ENCODE measurements around the gene RECQL5.

DNA sequence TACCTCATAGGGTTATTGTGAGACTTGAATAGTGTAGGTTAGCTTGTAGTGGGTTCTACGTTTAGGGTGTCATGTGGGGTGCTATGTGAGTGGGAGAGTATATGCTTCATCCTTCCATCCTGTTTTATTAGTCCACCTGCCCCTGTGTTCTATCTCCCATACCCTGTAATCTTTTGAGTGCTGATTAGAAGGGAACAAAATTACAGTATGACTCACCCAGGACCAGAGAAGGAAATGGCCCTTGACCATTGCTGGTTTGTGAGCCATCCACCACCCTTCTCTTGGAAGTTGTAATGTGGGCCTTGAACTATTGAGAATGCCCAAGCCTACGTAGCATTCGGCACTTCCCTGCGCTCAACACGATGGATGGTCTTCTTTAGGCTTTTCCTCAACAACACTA, 17.3 kb upstream of the RECQL5 start:
- TF ChIP-seq, protein P1, sequence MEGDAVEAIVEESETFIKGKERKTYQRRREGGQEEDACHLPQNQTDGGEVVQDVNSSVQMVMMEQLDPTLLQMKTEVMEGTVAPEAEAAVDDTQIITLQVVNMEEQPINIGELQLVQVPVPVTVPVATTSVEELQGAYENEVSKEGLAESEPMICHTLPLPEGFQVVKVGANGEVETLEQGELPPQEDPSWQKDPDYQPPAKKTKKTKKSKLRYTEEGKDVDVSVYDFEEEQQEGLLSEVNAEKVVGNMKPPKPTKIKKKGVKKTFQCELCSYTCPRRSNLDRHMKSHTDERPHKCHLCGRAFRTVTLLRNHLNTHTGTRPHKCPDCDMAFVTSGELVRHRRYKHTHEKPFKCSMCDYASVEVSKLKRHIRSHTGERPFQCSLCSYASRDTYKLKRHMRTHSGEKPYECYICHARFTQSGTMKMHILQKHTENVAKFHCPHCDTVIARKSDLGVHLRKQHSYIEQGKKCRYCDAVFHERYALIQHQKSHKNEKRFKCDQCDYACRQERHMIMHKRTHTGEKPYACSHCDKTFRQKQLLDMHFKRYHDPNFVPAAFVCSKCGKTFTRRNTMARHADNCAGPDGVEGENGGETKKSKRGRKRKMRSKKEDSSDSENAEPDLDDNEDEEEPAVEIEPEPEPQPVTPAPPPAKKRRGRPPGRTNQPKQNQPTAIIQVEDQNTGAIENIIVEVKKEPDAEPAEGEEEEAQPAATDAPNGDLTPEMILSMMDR (tag by site-specific recombination; IDR thresholded peaks at IDR 0.05), result no peak
- TF ChIP-seq ZSCAN30 (tag by site-specific recombination; IDR thresholded peaks at IDR 0.05), result no peak
- no peak for TF ChIP-seq ZNF510 (tag by site-specific recombination; IDR thresholded peaks at IDR 0.05; ENCODE audit: insufficient replicate concordance)
- TF ChIP-seq SCRT1 (tag by site-specific recombination; IDR thresholded peaks at IDR 0.05; ENCODE audit: borderline replicate concordance), result no peak
- no peak for TF ChIP-seq SP2 (tag by site-specific recombination; IDR thresholded peaks at IDR 0.05)
- no peak for TF ChIP-seq ZNF785 (tag by site-specific recombination; IDR thresholded peaks at IDR 0.05)
- TF ChIP-seq ZNF558 (tag by site-specific recombination; IDR thresholded peaks at IDR 0.05), result no peak
- no peak for TF ChIP-seq ZNF76 (tag by site-specific recombination; IDR thresholded peaks at IDR 0.05; ENCODE audit: borderline replicate concordance, low read depth)
- TF ChIP-seq, protein P2, sequence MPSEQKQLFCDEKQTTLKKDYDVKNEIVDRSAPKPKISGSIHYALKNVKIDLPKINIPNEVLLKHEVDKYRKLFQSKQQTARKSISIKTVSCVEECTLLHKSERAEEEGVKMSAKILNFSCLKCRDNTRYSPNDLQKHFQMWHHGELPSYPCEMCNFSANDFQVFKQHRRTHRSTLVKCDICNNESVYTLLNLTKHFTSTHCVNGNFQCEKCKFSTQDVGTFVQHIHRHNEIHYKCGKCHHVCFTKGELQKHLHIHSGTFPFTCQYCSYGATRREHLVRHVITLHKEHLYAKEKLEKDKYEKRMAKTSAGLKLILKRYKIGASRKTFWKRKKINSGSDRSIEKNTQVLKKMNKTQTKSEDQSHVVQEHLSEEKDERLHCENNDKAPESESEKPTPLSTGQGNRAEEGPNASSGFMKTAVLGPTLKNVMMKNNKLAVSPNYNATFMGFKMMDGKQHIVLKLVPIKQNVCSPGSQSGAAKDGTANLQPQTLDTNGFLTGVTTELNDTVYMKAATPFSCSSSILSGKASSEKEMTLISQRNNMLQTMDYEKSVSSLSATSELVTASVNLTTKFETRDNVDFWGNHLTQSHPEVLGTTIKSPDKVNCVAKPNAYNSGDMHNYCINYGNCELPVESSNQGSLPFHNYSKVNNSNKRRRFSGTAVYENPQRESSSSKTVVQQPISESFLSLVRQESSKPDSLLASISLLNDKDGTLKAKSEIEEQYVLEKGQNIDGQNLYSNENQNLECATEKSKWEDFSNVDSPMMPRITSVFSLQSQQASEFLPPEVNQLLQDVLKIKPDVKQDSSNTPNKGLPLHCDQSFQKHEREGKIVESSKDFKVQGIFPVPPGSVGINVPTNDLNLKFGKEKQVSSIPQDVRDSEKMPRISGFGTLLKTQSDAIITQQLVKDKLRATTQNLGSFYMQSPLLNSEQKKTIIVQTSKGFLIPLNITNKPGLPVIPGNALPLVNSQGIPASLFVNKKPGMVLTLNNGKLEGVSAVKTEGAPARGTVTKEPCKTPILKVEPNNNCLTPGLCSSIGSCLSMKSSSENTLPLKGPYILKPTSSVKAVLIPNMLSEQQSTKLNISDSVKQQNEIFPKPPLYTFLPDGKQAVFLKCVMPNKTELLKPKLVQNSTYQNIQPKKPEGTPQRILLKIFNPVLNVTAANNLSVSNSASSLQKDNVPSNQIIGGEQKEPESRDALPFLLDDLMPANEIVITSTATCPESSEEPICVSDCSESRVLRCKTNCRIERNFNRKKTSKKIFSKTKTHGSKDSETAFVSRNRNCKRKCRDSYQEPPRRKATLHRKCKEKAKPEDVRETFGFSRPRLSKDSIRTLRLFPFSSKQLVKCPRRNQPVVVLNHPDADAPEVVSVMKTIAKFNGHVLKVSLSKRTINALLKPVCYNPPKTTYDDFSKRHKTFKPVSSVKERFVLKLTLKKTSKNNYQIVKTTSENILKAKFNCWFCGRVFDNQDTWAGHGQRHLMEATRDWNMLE (tag by site-specific recombination; conservative IDR thresholded peaks at IDR 0.05; ENCODE audit: low read depth), result no peak
- TF ChIP-seq, protein P3, sequence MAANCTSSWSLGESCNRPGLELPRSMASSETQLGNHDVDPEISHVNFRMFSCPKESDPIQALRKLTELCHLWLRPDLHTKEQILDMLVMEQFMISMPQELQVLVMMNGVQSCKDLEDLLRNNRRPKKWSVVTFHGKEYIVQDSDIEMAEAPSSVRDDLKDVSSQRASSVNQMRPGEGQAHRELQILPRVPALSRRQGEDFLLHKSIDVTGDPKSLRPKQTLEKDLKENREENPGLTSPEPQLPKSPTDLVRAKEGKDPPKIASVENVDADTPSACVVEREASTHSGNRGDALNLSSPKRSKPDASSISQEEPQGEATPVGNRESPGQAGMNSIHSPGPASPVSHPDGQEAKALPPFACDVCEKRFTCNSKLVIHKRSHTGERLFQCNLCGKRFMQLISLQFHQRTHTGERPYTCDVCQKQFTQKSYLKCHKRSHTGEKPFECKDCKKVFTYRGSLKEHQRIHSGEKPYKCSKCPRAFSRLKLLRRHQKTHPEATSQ (tag by site-specific recombination; IDR thresholded peaks at IDR 0.05), result no peak
- no peak for TF ChIP-seq ZNF112 (tag by site-specific recombination; IDR thresholded peaks at IDR 0.05)
- TF ChIP-seq ZNF146 (tag by site-specific recombination; IDR thresholded peaks at IDR 0.05), result no peak
- no peak for TF ChIP-seq HOXC10 (CRISPR knock-in tag; IDR thresholded peaks at IDR 0.05)
